Measurements from ENCODE around the gene OSCP1. TPM values are rescaled to one million over a fixed set of nuclear protein-coding genes. Genes with fewer than 3 reads are reported as not detected.

The OSCP1 gene
- total RNA-seq, 1 donor from 2014 or later, result 13.9 TPM

- no peak for TF ChIP-seq CTCF (IDR thresholded peaks at IDR 0.05; ENCODE audit: insufficient read depth, low read length, poor library complexity, severe bottlenecking)
- H3K27me3 ChIP-seq (ENCODE audit: control insufficient read depth, insufficient read depth, low read length), result no peaks in the 10 kb centered on the region
Measured at GRCh38 chr1:36385410-36386264, 64.6 kb downstream of the OSCP1 start, which contains the start of gene STK40. STK40 (minus strand) TSS chr1:36385924; CDS start chr1:36361332, 24,592 bp downstream.

GRCh38 chr1:36384542-36385409 is 65.5 kb downstream of the OSCP1 start:
- TF ChIP-seq CTCF (IDR thresholded peaks at IDR 0.05; ENCODE audit: insufficient read depth, low read length, poor library complexity, severe bottlenecking), result no peak
- DNase-seq (ENCODE audit: low read depth), result no peak

More at GRCh38 chr1:36385410-36386264, 64.6 kb downstream of the OSCP1 start, which contains the start of gene STK40:
- H3K4me3 ChIP-seq (ENCODE audit: low read depth, low read length), result peak within 1 kb of the TSS; percentile 69
- peak; percentile 96 for DNase-seq (ENCODE audit: low read depth)
- H3K36me3 ChIP-seq (ENCODE audit: control insufficient read depth, insufficient read depth, low read length), result no peaks in the 10 kb centered on the region

GRCh38 chr1:36383240-36383639 is 67.0 kb downstream of the OSCP1 start:
- DNase-seq (ENCODE audit: low read depth), result no peak
- no peak for TF ChIP-seq CTCF (IDR thresholded peaks at IDR 0.05; ENCODE audit: insufficient read depth, low read length, poor library complexity, severe bottlenecking)
- Histone ChIP-seq H3K4me3 (ENCODE audit: low read depth, low read length) (no peak overlapping the region), H3K36me3 (ENCODE audit: control insufficient read depth, insufficient read depth, low read length) (no peaks in the 10 kb centered on the region), H3K27me3 (ENCODE audit: control insufficient read depth, insufficient read depth, low read length) (no peaks in the 10 kb centered on the region)

More at GRCh38 chr1:36384542-36385409, 65.5 kb downstream of the OSCP1 start:
- no peaks in the 10 kb centered on the region for H3K27me3 ChIP-seq (ENCODE audit: control insufficient read depth, insufficient read depth, low read length)
- H3K4me3 ChIP-seq (ENCODE audit: low read depth, low read length), result peak overlapping the region; percentile 69
- H3K36me3 ChIP-seq (ENCODE audit: control insufficient read depth, insufficient read depth, low read length), result no peaks in the 10 kb centered on the region

- Histone ChIP-seq H3K36me3 (ENCODE audit: control insufficient read depth, insufficient read depth, low read length) (no peaks in the 10 kb centered on the region), H3K27me3 (ENCODE audit: control insufficient read depth, insufficient read depth, low read length) (no peaks in the 10 kb centered on the region), H3K4me3 (ENCODE audit: low read depth, low read length) (no peak overlapping the region)
- DNase-seq (ENCODE audit: low read depth), result no peak
- no peak for TF ChIP-seq CTCF (IDR thresholded peaks at IDR 0.05; ENCODE audit: insufficient read depth, low read length, poor library complexity, severe bottlenecking)
Measured at GRCh38 chr1:36382669-36383068, 67.6 kb downstream of the OSCP1 start.

GRCh38 chr1:36382231-36382630 is 68.0 kb downstream of the OSCP1 start:
- TF ChIP-seq CTCF (IDR thresholded peaks at IDR 0.05; ENCODE audit: insufficient read depth, low read length, poor library complexity, severe bottlenecking), result no peak
- no peak for DNase-seq (ENCODE audit: low read depth)
- H3K4me3 ChIP-seq (ENCODE audit: low read depth, low read length), result no peak overlapping the region
- no peaks in the 10 kb centered on the region for H3K36me3 ChIP-seq (ENCODE audit: control insufficient read depth, insufficient read depth, low read length)
- no peaks in the 10 kb centered on the region for H3K27me3 ChIP-seq (ENCODE audit: control insufficient read depth, insufficient read depth, low read length)

All from kidney epithelial cell (primary cell).